Activated T-cell treated with anti-CD3 and anti-CD28 coated beads, Interleukin-2, amount 50 U/mL, for 72 hours (primary cell): ENCODE measurements around the gene CCNY. TPM values are rescaled to one million over a fixed set of nuclear protein-coding genes. Genes with fewer than 3 reads are reported as not detected.

Experiments
- ATAC-seq, 2 donors: fragments of 150-1000 bp; cut with Tn5 transposase; replicated peaks in 1 of 2; 2 replicates each; pipeline ENCODE4 v1.10.0; 2021; ENCODE audit warnings: moderate library complexity in 2 of 2, mild to moderate bottlenecking in 1 of 2
- DNase-seq, 2 donors: peaks; one replicate each; pipeline ENCODE4 v3.0.0; 2021 to 2022; ENCODE audit warnings: mixed read lengths in 1 of 2
- H3K27ac Mint-ChIP-seq: one replicate; pipeline ENCODE4 v1.8.0; 2022; ENCODE audit warnings: mild to moderate bottlenecking, moderate library complexity, mixed read lengths
- H3K27me3 Mint-ChIP-seq: one replicate; pipeline ENCODE4 v1.8.0; 2022; ENCODE audit warnings: low read depth, mixed read lengths
- H3K36me3 Mint-ChIP-seq, 2 donors: one replicate each; pipeline ENCODE4 v1.8.0; 2022; ENCODE audit warnings: mixed read lengths in 2 of 2, mild to moderate bottlenecking in 1 of 2; ENCODE audit not compliant: insufficient read depth in 2 of 2
- H3K4me1 Mint-ChIP-seq: one replicate; pipeline ENCODE4 v1.8.0; 2022; ENCODE audit warnings: low read depth, mixed read lengths
- H3K4me3 Mint-ChIP-seq, 2 donors: one replicate each; pipeline ENCODE4 v1.8.0; 2022; ENCODE audit warnings: mild to moderate bottlenecking in 2 of 2, mixed read lengths in 2 of 2, moderate library complexity in 2 of 2
- H3K9me3 Mint-ChIP-seq, 2 donors: one replicate each; pipeline ENCODE4 v1.8.0; 2022; ENCODE audit warnings: mixed read lengths in 2 of 2
- total RNA-seq, 2 donors: library from RNA; stranded (reverse); gene quantifications; one replicate each; pipeline ENCODE4 v1.2.3, GENCODE V29; 2022

Gene CCNY
- total RNA-seq, 2 donors from 2014 or later: 54.1 to 78.6 TPM

DNA sequence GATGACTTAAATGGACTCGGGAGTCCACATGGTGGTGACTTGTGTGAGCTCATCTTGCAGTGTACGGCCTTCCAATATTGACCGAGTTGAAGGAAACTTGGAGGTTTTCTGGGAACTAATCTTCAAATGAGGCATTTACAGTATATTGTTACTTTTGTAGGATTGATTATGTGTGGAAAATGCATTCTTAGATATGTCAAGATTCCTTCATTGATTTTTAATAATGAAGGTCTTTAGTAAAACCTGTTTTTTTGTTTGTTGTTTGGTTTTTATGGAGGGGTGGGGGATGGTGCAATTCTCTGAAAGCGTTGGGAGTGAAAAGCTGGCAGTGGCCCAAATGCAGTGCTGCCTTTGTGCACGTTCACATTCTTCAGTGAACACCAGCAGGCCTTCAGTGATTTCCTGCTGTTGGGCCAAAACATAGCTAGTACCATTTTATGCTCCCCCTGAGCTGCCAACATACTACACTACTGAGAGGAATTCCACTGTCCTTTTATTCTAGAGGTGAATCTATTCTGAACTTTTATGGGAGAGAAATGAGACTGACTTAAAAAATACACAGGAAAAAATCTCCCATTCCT lies 50.4 kb downstream of the CCNY start:
- peaks cover 42% of the 10 kb centered on the region for H3K4me1 Mint-ChIP-seq
- H3K27ac Mint-ChIP-seq: no peak overlapping the region
- H3K9me3 Mint-ChIP-seq: peaks cover 9% of the 10 kb centered on the region in 2 donors
- H3K36me3 Mint-ChIP-seq: peaks cover 11 to 20% of the 10 kb centered on the region in 2 donors
- H3K4me3 Mint-ChIP-seq: no peak overlapping the region
- DNase-seq: no peak
- H3K27me3 Mint-ChIP-seq: no peaks in the 10 kb centered on the region
- no peak for ATAC-seq

DNA sequence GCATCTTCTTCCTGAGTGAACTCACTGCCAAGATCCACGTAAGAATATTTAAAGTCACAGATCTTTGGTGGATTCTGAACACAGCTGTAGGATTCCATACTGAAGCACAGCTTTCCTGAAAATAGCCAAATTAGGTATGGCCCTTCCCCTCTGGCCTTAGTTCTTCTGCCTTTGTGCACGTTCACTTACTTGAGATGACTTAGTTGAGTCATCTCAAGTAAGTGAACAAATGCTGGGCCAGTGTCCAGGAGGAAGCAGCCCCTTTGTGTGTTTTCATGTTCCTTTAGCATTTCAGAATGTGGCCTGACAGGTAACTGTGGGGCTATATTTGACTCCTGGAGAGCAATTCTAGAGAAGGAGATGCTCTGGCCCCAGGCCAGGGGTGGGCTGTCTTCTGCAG lies 51.5 kb downstream of the CCNY start:
- no peak overlapping the region for H3K4me3 Mint-ChIP-seq
- DNase-seq: no peak
- no peak for ATAC-seq
- peaks cover 44% of the 10 kb centered on the region for H3K4me1 Mint-ChIP-seq
- peaks cover 12 to 22% of the 10 kb centered on the region in 2 donors for H3K36me3 Mint-ChIP-seq
- no peaks in the 10 kb centered on the region for H3K27me3 Mint-ChIP-seq
- H3K9me3 Mint-ChIP-seq: peaks cover 9 to 10% of the 10 kb centered on the region in 2 donors
- no peak overlapping the region for H3K27ac Mint-ChIP-seq

DNA sequence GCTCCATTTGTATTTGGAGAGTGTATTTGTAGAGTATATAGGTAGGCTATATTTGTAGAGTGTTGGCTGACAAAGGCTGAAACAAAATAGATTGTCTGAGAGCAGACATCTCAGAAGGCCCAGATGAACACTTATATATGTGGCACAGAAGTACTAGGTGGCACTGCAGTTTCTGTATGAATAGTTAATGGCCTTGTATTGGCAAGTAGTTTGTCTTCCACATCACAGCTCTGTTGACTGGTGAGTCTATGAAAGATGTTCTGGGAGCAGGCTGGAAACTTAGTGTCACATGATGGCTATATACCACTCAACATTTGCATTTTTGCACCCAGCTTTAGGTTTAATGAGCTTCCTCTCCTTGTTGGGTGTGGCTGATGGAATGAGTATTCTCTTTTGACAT lies 51.9 kb downstream of the CCNY start:
- DNase-seq (no peak), ATAC-seq (peak; percentile 46 to 48)
- peaks cover 9 to 10% of the 10 kb centered on the region in 2 donors for H3K9me3 Mint-ChIP-seq
- H3K4me3 Mint-ChIP-seq: no peak overlapping the region
- no peak overlapping the region for H3K27ac Mint-ChIP-seq
- H3K36me3 Mint-ChIP-seq: peaks cover 12 to 22% of the 10 kb centered on the region in 2 donors
- H3K27me3 Mint-ChIP-seq: no peaks in the 10 kb centered on the region
- H3K4me1 Mint-ChIP-seq: peaks cover 49% of the 10 kb centered on the region

DNA sequence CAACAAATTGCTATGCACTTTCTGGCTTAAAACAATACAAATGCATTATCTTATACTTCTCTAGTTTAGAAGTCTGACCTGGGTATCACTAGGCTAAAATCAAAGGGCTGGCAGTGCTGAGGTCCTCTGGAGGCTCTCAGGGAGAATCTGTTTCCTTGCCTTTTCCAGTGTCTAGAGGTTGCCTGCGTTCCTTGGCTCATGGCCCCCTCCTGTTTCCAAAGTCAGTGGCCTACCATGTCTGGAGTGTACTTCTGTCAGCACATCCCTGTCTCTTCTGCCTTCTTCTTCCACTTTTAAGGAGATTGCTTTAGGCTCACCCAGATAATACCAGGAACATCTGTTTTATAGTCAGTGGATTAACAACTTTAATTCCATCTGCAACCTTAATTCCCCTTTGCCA lies 52.4 kb downstream of the CCNY start:
- DNase-seq (no peak), ATAC-seq (no peak)
- Mint-ChIP-seq H3K27ac (no peak overlapping the region), H3K4me1 (peaks cover 53% of the 10 kb centered on the region), H3K36me3 (peaks cover 12 to 22% of the 10 kb centered on the region in 2 donors), H3K9me3 (peaks cover 9 to 10% of the 10 kb centered on the region in 2 donors), H3K27me3 (no peaks in the 10 kb centered on the region), H3K4me3 (no peak overlapping the region)

DNA sequence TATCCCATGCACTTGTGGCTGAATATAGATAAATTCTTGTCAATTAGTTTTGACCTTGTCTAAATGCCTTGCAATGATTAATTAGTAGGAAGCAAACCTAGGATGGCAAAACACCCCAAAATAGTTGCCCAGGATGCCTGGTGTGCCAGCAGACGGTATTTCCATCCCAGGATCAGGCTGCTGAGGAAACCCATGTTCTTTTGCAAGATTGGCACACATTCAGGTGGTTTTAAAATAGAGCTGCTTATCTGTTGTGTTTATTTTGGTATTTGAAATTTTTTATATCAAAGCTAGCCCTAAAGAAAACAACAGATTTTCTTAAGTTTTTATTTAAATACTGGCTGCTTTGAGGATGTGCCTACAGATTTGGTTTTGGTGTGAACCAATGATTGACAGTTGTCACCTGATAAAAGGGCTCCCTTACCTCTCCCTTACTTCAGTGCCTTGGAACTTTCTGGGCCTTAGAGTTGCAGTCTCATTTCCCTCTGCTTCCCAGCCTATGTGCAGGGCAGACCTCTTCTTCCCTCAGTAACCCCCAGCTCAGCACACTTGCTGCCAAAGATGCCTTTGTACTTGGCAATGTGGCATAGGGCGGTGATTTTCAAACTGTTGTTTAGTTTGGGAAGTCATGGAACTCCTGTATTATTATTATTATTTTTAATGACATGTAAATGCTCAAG lies 54.0 kb downstream of the CCNY start:
- H3K9me3 Mint-ChIP-seq: peaks cover 8 to 9% of the 10 kb centered on the region in 2 donors
- no peak for DNase-seq
- peaks cover 12 to 22% of the 10 kb centered on the region in 2 donors for H3K36me3 Mint-ChIP-seq
- no peak overlapping the region for H3K4me3 Mint-ChIP-seq
- no peak for ATAC-seq
- H3K27ac Mint-ChIP-seq: no peak overlapping the region
- H3K27me3 Mint-ChIP-seq: no peaks in the 10 kb centered on the region
- H3K4me1 Mint-ChIP-seq: peaks cover 57% of the 10 kb centered on the region

DNA sequence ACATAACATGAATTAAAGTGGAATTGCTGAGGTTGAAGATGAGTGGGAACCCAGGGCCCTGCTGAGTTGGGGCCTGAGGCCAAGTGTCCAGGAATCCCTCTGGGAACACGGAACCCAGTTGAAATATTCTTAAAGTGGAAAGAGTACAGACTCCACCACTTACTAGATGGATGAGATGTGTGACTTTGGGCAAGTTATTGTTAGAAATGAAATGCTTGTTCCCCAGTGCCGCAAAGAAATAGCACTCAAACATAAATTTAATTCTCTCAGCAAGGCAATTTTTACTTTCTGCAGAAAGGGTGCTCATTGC lies 54.5 kb downstream of the CCNY start:
- no peak for DNase-seq
- Mint-ChIP-seq H3K4me1 (peaks cover 54% of the 10 kb centered on the region), H3K27me3 (no peaks in the 10 kb centered on the region), H3K36me3 (peaks cover 12 to 22% of the 10 kb centered on the region in 2 donors), H3K9me3 (peaks cover 8 to 9% of the 10 kb centered on the region in 2 donors), H3K27ac (no peak overlapping the region), H3K4me3 (no peak overlapping the region)
- ATAC-seq: no peak

DNA sequence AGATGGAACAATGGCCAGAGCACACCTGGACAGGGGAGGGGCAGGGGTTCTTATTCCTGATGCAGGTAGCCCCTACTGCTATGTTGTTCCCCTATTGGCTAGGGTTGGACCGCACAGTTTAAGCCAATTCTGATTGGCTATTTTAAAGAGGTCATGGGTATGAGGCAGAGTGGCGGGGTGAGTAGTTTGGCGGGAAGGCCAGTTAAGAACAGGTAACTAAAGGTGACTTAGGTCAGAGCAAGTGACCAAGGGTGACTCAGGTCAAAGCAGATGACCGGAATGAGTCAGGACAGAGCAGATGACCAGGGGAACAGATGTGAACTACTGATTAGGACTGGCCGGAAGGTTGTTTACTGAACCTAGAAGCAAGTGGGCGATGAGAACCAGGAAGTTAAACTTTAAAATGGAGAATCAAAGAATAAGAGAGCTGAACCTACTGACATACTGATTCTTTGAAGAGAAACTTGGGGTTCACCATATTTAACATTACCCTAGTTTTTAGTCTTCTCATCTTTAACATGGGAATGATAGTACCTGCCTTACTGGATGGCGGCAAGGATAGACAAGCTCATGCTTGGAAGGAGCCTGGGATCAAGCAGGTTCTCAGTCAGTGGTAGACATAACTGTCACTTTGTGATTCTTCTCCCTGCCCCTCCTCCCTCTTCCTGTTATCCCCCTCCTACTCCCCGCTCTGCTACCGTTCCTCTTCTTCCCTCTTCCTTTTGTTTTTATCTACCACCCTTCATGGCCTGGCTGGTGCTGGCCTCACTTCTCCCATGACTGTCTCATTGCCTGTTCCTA lies 55.0 kb downstream of the CCNY start:
- H3K9me3 Mint-ChIP-seq: peaks cover 8 to 9% of the 10 kb centered on the region in 2 donors
- peaks cover 12 to 22% of the 10 kb centered on the region in 2 donors for H3K36me3 Mint-ChIP-seq
- no peak overlapping the region for H3K27ac Mint-ChIP-seq
- ATAC-seq (no peak), DNase-seq (no peak)
- H3K4me1 Mint-ChIP-seq: peaks cover 54% of the 10 kb centered on the region
- no peak overlapping the region for H3K4me3 Mint-ChIP-seq
- H3K27me3 Mint-ChIP-seq: no peaks in the 10 kb centered on the region

DNA sequence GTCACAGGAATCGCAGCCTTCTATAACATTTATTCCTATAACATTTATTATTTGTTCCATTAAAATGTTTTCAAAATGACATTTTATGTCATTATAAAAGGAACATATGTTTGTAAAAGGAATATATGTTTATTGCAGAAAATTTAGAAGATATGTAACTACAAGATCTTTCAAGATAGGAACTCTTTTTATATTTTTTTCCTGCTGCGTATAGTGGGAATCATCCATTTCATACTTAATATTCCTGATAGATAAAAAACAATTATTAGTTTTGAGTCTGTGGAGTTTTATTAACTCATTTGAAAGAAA lies 55.6 kb downstream of the CCNY start:
- no peak for DNase-seq
- peaks cover 8 to 9% of the 10 kb centered on the region in 2 donors for H3K9me3 Mint-ChIP-seq
- no peak overlapping the region for H3K27ac Mint-ChIP-seq
- H3K36me3 Mint-ChIP-seq: peaks cover 12 to 22% of the 10 kb centered on the region in 2 donors
- H3K27me3 Mint-ChIP-seq: no peaks in the 10 kb centered on the region
- ATAC-seq: no peak
- no peak overlapping the region for H3K4me3 Mint-ChIP-seq
- H3K4me1 Mint-ChIP-seq: peaks cover 54% of the 10 kb centered on the region

DNA sequence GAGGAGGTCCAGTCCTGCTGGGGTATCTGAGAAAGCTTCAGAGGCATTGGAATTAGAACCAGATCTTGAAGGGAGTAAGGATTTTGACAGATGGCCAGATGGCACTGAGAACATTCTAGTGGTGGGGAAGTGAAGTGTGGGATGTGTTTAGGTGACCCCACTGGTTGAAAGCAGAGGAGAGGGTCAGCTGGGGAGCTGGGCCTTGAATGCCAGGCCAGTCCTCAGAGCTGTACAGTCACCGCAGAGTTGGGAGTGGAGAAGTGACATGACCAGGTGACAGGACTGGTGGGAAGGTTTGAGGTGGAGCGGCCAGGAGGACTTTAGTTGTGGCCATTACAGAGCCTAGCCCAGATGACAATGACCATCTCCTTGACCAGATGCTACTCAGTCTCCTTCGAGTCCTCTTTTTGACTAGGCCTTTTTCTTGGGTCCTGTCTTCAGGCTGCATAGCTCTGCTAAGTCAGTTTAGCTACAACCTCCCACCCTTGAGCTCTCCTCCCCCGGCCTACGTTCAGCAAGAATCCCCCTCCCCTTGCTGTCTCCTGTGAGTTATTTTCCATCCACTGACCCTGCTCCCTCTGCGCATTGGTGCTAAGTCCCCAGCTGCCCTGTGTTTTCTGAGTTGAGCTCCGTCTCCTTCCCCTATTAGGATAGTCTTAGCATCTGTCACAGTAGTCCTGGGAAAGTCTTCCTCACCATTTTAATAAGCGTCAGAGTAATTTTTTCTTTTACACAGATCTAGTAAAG lies 56.3 kb downstream of the CCNY start:
- no peak for ATAC-seq
- Mint-ChIP-seq H3K4me1 (peaks cover 52% of the 10 kb centered on the region), H3K27ac (no peak overlapping the region), H3K36me3 (peaks cover 12 to 17% of the 10 kb centered on the region in 2 donors), H3K9me3 (peaks cover 8 to 9% of the 10 kb centered on the region in 2 donors), H3K27me3 (no peaks in the 10 kb centered on the region), H3K4me3 (no peak overlapping the region)
- no peak for DNase-seq

DNA sequence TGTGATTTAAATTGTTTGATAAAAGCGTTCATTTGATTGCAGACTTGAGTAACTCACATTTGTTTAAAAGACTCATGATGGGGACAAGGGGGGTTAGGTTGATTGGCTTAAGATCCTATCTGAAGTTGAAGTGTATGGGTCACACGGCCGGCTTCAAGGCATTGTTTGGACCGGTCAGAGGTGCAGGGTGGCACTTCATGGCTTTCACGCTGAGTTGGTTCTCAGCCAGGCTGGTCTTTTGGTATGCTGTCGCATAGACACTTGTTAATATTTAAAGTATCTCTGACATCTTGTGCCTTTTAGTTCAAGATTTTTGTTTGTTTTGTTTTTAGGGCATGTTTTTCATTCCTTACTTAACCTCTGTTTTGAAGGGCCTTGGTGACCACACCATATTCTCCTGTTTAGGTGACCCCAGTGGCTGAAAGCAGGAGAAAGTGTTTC lies 58.1 kb downstream of the CCNY start:
- Mint-ChIP-seq H3K4me3 (no peak overlapping the region), H3K27me3 (no peaks in the 10 kb centered on the region), H3K4me1 (peaks cover 46% of the 10 kb centered on the region), H3K9me3 (peaks cover 8% of the 10 kb centered on the region in 2 donors), H3K27ac (no peak overlapping the region), H3K36me3 (peaks cover 12 to 17% of the 10 kb centered on the region in 2 donors)
- DNase-seq (no peak), ATAC-seq (no peak)

DNA sequence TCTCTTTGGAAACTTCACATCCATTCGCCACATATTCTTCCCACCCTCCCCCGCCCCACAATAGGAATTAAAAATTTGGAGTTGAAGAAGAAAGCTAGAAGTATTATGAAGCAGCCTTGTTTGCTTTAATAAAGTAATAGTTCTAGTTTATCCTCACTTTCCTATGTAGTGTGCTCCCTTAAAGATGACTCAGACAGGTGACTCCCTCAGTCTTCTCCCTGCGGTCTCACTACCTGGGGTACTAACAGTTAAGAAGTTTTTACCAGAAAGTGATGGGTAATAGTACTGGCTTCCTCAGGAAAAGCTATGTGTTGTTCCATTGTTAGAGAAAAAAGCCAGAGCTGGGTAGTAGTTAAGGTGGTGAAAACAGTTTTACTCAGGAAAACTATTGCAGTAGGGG lies 58.6 kb downstream of the CCNY start:
- DNase-seq (no peak), ATAC-seq (no peak)
- Mint-ChIP-seq H3K36me3 (peaks cover 9 to 14% of the 10 kb centered on the region in 2 donors), H3K27ac (no peak overlapping the region), H3K9me3 (peaks cover 5 to 7% of the 10 kb centered on the region in 2 donors), H3K4me3 (no peak overlapping the region), H3K27me3 (no peaks in the 10 kb centered on the region), H3K4me1 (peaks cover 51% of the 10 kb centered on the region)

DNA sequence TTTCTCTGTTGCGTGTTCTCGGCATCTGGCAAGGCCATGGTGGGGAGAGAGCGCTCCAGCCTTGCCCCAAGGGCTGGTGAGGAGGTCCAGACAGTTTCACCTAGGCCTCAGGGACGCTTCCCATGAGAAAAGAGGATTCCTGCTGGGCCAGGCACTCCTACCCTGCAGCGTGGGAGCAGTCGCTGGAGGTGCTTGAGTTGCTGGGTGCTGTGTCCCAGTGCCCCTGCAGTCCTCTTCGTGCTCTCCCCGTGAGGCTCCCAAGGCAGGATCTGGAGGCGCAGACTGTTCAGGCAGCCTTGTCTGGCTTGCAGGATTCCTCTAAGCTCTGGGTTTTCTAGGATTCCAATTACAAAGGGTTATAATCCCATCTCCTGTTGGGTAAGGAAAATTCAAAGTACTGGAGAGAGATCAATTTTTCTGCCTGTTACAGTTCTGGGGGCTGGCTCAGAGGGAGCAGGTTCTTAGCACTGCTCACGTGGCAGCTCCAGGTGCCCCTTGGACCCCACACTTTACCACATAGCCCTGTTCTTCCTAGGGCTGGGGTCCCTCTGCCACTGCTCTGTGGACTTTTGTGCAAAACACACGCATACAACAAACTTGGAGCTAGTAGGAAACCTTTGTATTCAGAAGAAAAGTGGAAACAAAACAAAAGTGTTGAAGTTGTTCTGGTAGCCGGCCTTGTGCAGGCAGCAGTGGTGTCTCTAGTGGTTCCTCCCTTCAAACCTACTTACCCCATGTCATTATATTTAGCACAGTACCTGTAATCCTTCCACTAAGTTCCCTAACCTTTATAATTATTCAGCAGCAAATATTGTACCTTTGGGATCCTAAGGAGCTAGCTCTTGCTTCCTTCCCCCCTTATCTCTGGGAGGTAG lies 60.5 kb downstream of the CCNY start:
- Mint-ChIP-seq H3K27ac (no peak overlapping the region), H3K36me3 (peaks cover 0 to under 1% of the 10 kb centered on the region in 2 donors), H3K27me3 (no peaks in the 10 kb centered on the region), H3K4me1 (peaks cover 48% of the 10 kb centered on the region), H3K4me3 (no peak overlapping the region), H3K9me3 (no peaks in the 10 kb centered on the region)
- no peak for DNase-seq
- ATAC-seq: no peak
